GM12874 (cell line): Measurements from ENCODE around the gene ATP8A1.

Source experiments
- TF ChIP-seq, protein P1 (sequence below): IDR thresholded peaks from 2 replicates; pipeline ENCODE4 v1.5.1; 2011; ENCODE audit warnings: low read depth, mild to moderate bottlenecking, control low read depth, low read length, moderate library complexity; ENCODE audit not compliant: insufficient read depth

The ATP8A1 gene

GRCh38 chr4:42547805-42548204 lies 109.1 kb downstream of the ATP8A1 start:
- TF ChIP-seq, protein P1, sequence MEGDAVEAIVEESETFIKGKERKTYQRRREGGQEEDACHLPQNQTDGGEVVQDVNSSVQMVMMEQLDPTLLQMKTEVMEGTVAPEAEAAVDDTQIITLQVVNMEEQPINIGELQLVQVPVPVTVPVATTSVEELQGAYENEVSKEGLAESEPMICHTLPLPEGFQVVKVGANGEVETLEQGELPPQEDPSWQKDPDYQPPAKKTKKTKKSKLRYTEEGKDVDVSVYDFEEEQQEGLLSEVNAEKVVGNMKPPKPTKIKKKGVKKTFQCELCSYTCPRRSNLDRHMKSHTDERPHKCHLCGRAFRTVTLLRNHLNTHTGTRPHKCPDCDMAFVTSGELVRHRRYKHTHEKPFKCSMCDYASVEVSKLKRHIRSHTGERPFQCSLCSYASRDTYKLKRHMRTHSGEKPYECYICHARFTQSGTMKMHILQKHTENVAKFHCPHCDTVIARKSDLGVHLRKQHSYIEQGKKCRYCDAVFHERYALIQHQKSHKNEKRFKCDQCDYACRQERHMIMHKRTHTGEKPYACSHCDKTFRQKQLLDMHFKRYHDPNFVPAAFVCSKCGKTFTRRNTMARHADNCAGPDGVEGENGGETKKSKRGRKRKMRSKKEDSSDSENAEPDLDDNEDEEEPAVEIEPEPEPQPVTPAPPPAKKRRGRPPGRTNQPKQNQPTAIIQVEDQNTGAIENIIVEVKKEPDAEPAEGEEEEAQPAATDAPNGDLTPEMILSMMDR: no peak

GRCh38 chr4:42543762-42544161 lies 113.1 kb downstream of the ATP8A1 start:
- TF ChIP-seq, protein P1: no peak

- TF ChIP-seq, protein P1: no peak
Observed at GRCh38 chr4:42543126-42543525, 113.8 kb downstream of the ATP8A1 start.

GRCh38 chr4:42541647-42542046 lies 115.3 kb downstream of the ATP8A1 start:
- TF ChIP-seq, protein P1: no peak

DNA sequence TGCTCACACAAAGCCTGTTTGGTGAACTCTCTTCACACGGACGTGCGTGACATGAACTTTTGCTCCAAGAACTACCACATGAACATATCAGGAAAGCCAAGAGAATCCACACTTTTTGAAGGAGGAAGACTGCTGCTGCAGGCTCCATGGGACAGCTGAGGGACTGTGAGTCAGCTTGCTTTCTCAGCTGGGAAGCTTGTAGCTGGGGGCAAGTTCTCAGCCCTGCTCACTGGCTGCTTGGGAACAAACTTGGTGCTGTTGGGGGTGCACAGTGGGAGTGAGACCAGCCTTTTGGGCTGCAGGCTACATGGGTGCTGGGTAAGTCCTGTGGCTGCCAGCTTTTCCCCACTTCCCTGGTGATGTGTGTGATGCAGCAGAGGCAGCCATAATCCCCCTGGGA lies 123.9 kb downstream of the ATP8A1 start:
- TF ChIP-seq, protein P1: no peak

GRCh38 chr4:42531341-42532030 lies 125.4 kb downstream of the ATP8A1 start:
- TF ChIP-seq, protein P1: no peak

DNA sequence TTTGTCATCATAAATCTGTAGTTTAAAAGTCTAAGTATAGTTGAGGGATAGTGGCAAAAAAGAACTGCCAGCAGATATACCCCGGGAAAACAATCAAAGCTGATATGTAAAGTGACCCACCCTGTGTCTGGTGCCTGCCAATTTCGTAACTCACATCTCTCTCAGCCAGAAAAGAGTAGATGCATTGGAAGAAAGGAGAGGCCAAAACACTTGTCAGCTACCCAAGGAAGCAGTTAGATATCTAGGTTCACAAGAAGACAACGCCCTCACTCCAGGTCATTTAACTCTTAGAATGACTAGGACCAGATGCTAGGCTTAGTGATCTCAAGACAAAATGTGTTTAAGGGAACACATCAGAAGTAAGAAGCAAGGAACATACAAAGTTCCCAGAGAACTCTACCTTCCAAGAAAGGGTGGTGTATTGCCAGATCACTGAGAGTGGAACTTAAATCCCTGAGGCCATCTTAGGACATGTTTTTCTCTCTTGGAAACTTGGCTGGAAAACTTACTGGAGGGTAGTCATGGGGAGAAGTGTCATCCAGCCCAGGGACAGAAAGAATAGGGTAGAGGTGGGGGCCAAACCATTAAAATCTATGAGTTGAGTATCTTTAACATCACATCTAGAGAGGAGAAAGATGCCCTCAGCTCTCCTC lies 133.7 kb downstream of the ATP8A1 start:
- TF ChIP-seq, protein P1: no peak
